ENCODE measurements around the gene SCGB3A2.

The SCGB3A2 gene

DNA sequence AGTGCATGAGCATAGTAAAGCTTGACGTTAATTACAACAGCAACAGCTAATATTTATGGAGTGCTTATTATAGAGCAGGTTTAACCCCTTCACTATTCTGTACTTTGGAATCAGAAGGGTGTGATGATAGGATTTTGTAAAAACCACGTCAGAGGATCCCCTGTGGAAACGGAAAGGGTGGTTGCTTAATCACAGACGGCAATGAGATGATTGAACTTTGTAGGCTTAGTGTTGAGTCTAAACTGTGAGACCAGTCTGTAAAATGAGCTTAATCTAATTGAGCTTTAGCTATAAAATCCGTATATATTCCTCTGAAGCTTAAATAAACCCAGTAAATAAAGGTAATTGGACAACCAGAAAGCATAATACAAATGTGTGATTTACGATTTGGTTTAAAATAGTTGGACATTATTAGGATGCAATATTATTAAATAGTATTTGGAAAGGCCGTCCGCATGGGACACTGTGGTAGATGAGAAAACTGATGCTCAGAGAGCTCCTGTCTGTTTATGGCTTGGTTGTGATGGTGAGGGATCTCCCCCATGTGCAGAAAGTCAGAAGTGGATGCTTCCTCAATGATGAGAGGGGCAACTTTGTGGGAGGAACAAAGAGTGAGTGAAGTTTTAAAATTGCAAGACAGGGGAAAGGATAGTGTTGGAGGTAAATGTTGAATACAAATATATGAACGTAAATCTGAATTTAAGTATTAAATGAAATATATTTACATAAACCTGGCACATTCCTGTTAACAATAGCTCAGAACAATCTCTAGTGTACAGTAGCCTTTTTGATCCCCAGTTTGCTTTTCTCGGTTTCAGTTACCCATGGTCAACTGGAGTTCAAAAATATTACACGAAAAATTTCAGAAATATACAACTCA, 23.4 kb upstream of the SCGB3A2 start:
- Histone ChIP-seq H3K4me1 (ENCODE audit: insufficient read depth, insufficient read length) (peaks cover under 1% of the 10 kb centered on the region), H3K36me3 (ENCODE audit: insufficient read depth, insufficient read length, low read length) (no peaks in the 10 kb centered on the region), H3K27me3 (ENCODE audit: insufficient read depth, insufficient read length) (no peaks in the 10 kb centered on the region), H3K9ac (ENCODE audit: insufficient read length, low read depth) (no peak overlapping the region), H3K9me3 (ENCODE audit: insufficient read depth, low read length) (no peaks in the 10 kb centered on the region), H3K4me3 (ENCODE audit: insufficient read length, low read depth) (no peak overlapping the region)
- TF ChIP-seq SUZ12 (IDR thresholded peaks at IDR 0.05; ENCODE audit: extremely low read depth, insufficient read depth, insufficient read length) (no peak), YY1 (IDR thresholded peaks at IDR 0.05; ENCODE audit: insufficient read depth, insufficient read length) (no peak), ZNF274 (IDR thresholded peaks at IDR 0.05; ENCODE audit: low read depth, low read length) (no peak)
- DNase-seq (ENCODE audit: low read depth, low spot score), result no peak

DNA sequence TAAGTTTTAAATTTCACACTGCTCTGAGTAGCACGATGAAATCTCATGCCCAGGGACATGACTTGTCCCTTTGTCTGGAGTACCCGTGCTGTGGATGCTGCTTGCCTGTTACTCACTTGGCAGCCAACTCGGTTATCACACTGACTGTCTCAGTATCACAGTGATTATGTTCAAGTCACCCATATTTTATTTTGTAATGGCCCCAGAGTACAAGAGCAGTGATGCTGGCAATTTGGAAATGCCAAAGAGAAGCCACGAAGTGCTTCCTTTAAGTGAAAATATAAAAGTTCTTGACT, 22.8 kb upstream of the SCGB3A2 start:
- Histone ChIP-seq H3K36me3 (ENCODE audit: insufficient read depth, insufficient read length, low read length) (no peaks in the 10 kb centered on the region), H3K4me3 (ENCODE audit: insufficient read length, low read depth) (no peak overlapping the region), H3K4me1 (ENCODE audit: insufficient read depth, insufficient read length) (peaks cover 2% of the 10 kb centered on the region), H3K9ac (ENCODE audit: insufficient read length, low read depth) (no peak overlapping the region), H3K27me3 (ENCODE audit: insufficient read depth, insufficient read length) (no peaks in the 10 kb centered on the region), H3K9me3 (ENCODE audit: insufficient read depth, low read length) (no peaks in the 10 kb centered on the region)
- TF ChIP-seq SUZ12 (IDR thresholded peaks at IDR 0.05; ENCODE audit: extremely low read depth, insufficient read depth, insufficient read length), result no peak
- TF ChIP-seq ZNF274 (IDR thresholded peaks at IDR 0.05; ENCODE audit: low read depth, low read length), result no peak
- no peak for TF ChIP-seq YY1 (IDR thresholded peaks at IDR 0.05; ENCODE audit: insufficient read depth, insufficient read length)
- DNase-seq (ENCODE audit: low read depth, low spot score), result no peak

DNA sequence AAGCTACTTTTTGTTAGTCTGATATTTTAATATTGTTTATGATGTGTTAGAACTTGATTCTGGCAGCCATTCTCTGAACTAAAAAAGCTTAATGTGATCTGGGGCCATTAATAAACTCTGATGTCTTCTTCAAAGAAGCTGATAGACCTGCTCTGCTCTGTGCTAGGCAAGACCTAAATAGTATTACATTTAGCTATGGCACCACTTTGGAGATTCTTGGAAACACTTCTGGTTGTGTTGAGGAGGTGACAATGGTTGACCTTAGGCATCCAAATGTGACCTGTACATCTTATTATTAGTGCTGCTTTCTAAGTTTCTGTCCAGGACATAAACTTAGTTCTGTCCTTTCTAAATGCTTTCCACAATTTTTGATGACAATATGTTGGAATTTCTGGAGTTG, 21.7 kb upstream of the SCGB3A2 start:
- Histone ChIP-seq H3K4me1 (ENCODE audit: insufficient read depth, insufficient read length) (peaks cover 2% of the 10 kb centered on the region), H3K36me3 (ENCODE audit: insufficient read depth, insufficient read length, low read length) (no peaks in the 10 kb centered on the region), H3K27me3 (ENCODE audit: insufficient read depth, insufficient read length) (no peaks in the 10 kb centered on the region), H3K4me3 (ENCODE audit: insufficient read length, low read depth) (no peak overlapping the region), H3K9me3 (ENCODE audit: insufficient read depth, low read length) (no peaks in the 10 kb centered on the region), H3K9ac (ENCODE audit: insufficient read length, low read depth) (no peak overlapping the region)
- TF ChIP-seq ZNF274 (IDR thresholded peaks at IDR 0.05; ENCODE audit: low read depth, low read length) (no peak), SUZ12 (IDR thresholded peaks at IDR 0.05; ENCODE audit: extremely low read depth, insufficient read depth, insufficient read length) (no peak), YY1 (IDR thresholded peaks at IDR 0.05; ENCODE audit: insufficient read depth, insufficient read length) (no peak)
- DNase-seq (ENCODE audit: low read depth, low spot score), result no peak

DNA sequence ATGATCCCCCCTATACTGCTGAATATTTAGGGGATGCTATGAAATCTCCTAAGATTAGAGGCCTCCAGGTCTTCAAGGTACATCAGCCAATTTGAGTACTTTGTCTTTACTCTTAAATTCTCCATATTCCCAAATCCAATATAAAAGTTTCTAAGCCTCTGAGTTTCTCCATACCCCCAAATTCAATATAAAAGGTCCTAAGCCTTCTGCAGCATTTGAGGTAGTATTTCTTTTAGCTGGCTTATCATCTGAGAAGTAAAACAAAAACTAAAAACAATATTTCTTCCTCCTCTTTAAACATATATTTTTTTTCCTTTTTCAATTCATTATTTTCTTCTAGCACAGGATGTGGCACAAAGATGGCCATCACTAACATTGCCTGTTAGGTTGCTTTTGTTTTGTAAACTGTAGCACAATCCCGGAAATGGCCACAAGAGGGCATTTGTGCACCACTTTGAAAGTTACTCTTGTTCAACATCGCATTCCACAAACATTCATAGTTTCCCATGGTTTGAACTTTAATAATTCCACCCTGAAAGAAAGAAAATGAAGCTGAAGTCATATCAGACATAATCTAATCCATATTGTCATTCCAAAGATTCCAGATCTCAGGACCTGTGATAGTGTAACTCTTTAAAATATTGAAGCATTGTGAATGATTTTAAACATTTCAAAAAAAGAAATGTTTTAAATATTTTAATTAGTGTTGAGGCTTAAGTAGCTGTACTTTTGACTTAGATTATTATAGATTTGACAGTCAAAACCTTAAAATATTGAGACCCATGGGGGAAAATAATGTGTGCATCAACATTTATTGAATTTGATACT, 21.0 kb upstream of the SCGB3A2 start:
- Histone ChIP-seq H3K9ac (ENCODE audit: insufficient read length, low read depth) (no peak overlapping the region), H3K9me3 (ENCODE audit: insufficient read depth, low read length) (no peaks in the 10 kb centered on the region), H3K36me3 (ENCODE audit: insufficient read depth, insufficient read length, low read length) (no peaks in the 10 kb centered on the region), H3K27me3 (ENCODE audit: insufficient read depth, insufficient read length) (no peaks in the 10 kb centered on the region), H3K4me3 (ENCODE audit: insufficient read length, low read depth) (no peak overlapping the region), H3K4me1 (ENCODE audit: insufficient read depth, insufficient read length) (peaks cover 2% of the 10 kb centered on the region)
- TF ChIP-seq ZNF274 (IDR thresholded peaks at IDR 0.05; ENCODE audit: low read depth, low read length) (no peak), YY1 (IDR thresholded peaks at IDR 0.05; ENCODE audit: insufficient read depth, insufficient read length) (no peak), SUZ12 (IDR thresholded peaks at IDR 0.05; ENCODE audit: extremely low read depth, insufficient read depth, insufficient read length) (no peak)
- peak; percentile 60 for DNase-seq (ENCODE audit: low read depth, low spot score)

DNA sequence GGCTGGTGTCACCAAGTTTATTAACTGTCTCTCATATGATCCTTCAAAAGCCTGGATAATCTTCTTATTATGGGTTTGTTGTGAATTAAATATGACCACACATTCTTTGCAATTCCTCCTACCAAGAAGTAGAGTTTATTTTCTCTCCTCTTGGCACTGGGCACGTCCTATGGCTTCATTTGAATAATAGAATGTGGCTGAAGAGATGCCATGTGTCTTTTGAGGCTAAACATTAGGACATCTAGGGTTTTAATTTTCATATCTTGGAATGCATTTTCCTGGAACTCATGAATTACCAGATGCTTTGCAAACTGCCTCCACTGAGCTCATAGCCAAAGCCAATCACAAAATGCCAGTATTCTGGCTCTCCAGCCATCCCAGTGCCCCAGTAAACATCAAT, 19.9 kb upstream of the SCGB3A2 start:
- no peak for TF ChIP-seq YY1 (IDR thresholded peaks at IDR 0.05; ENCODE audit: insufficient read depth, insufficient read length)
- TF ChIP-seq ZNF274 (IDR thresholded peaks at IDR 0.05; ENCODE audit: low read depth, low read length), result no peak
- no peak for TF ChIP-seq SUZ12 (IDR thresholded peaks at IDR 0.05; ENCODE audit: extremely low read depth, insufficient read depth, insufficient read length)
- no peak for DNase-seq (ENCODE audit: low read depth, low spot score)
- Histone ChIP-seq H3K4me1 (ENCODE audit: insufficient read depth, insufficient read length) (peaks cover 2% of the 10 kb centered on the region), H3K36me3 (ENCODE audit: insufficient read depth, insufficient read length, low read length) (no peaks in the 10 kb centered on the region), H3K4me3 (ENCODE audit: insufficient read length, low read depth) (no peak overlapping the region), H3K9me3 (ENCODE audit: insufficient read depth, low read length) (no peaks in the 10 kb centered on the region), H3K27me3 (ENCODE audit: insufficient read depth, insufficient read length) (no peaks in the 10 kb centered on the region), H3K9ac (ENCODE audit: insufficient read length, low read depth) (no peak overlapping the region)

DNA sequence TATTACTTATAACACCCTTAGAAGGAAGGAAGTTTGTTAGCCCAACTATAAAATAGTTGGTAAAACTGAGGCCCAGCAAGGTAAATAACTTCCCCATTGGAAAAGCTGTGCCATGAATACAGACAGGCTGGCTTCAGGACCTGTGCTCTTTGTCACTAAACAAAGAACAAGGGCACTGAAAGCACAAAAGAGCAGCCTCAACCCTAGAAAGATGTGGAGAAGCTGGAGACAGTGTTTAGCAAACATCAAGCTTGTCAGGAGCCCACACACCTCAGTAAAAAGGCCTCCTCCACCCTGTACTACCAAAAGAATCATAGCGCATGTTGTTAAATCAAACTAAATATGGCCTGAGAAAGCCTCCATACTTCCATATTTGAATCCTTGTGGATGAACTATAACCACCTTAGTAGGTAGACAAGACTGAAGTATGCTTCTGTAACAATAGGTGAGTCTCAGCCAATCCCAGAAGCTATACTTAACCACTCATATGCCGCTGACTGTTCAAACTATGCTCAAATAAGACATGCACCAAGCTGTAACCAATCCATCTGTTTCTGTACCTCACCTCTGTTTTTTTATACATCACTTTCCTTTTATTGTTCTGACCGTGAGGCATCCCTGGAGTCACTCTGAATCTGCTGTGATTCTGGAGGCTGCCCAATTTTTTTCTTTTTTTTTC, 18.4 kb upstream of the SCGB3A2 start:
- Histone ChIP-seq H3K9me3 (ENCODE audit: insufficient read depth, low read length) (no peaks in the 10 kb centered on the region), H3K9ac (ENCODE audit: insufficient read length, low read depth) (no peak overlapping the region), H3K4me1 (ENCODE audit: insufficient read depth, insufficient read length) (peaks cover 2% of the 10 kb centered on the region), H3K27me3 (ENCODE audit: insufficient read depth, insufficient read length) (no peaks in the 10 kb centered on the region), H3K36me3 (ENCODE audit: insufficient read depth, insufficient read length, low read length) (no peaks in the 10 kb centered on the region), H3K4me3 (ENCODE audit: insufficient read length, low read depth) (no peak overlapping the region)
- DNase-seq (ENCODE audit: low read depth, low spot score), result no peak
- no peak for TF ChIP-seq SUZ12 (IDR thresholded peaks at IDR 0.05; ENCODE audit: extremely low read depth, insufficient read depth, insufficient read length)

DNA sequence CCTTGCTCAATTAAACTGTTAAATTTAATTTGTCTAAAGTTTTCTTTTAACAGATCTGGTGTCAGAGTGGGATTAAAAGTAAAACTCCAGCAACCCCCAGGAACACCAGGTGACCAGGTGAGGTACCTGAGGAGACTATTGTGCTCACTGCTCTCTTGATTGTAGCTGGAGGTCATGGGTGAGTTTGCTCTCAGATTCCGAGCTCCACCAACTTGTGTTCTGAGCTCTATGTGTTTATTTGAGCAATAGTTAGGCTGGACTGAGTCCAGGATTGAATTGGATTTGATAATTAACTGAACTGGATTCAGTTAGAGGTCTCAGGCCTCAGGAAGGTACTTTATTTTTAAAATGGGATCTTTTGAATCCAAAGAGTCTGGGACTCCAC, 17.9 kb upstream of the SCGB3A2 start:
- H3K4me1 ChIP-seq (ENCODE audit: insufficient read depth, insufficient read length), result peaks cover 2% of the 10 kb centered on the region

More for the DNA sequence above, 17.9 kb upstream of the SCGB3A2 start:
- H3K9me3 ChIP-seq (ENCODE audit: insufficient read depth, low read length), result no peaks in the 10 kb centered on the region
- H3K9ac ChIP-seq (ENCODE audit: insufficient read length, low read depth), result no peak overlapping the region
- TF ChIP-seq ZNF274 (IDR thresholded peaks at IDR 0.05; ENCODE audit: low read depth, low read length), result no peak
- DNase-seq (ENCODE audit: low read depth, low spot score), result no peak
- no peak overlapping the region for H3K4me3 ChIP-seq (ENCODE audit: insufficient read length, low read depth)
- H3K36me3 ChIP-seq (ENCODE audit: insufficient read depth, insufficient read length, low read length), result no peaks in the 10 kb centered on the region
- no peaks in the 10 kb centered on the region for H3K27me3 ChIP-seq (ENCODE audit: insufficient read depth, insufficient read length)
